K562 (cell line): ENCODE measurements around the gene DOCK3. TPM values are rescaled to one million over a fixed set of nuclear protein-coding genes. Genes with fewer than 3 reads are reported as not detected.
A peak's percentile ranks its signal among the peaks of the same experiment; 100 is the strongest.
"Not testable (repeated sequence)": the region's sequence is repeated elsewhere in the genome, so short reads cannot be mapped to it uniquely, and the experiment has no call there.

Experiments used
- ATAC-seq: fragments of 200-7000 bp; cut with Tn5 transposase; 3 replicates; pipeline ENCODE4 v1.9.1; 2020; ENCODE audit warnings: moderate library complexity
- BruUV-seq: library from RNA; stranded (reverse); fragments of 400-500 nt; replicated peaks from 2 replicates; lab custom pipeline; 2021; lab: Mats Ljungman, UMichigan
- CTCF ChIA-PET: fragments of 300-600 bp; formaldehyde crosslinking; extraction: SDS; loops from one replicate; lab custom pipeline; 2021; ENCODE audit warnings: low intra/inter-chr PET ratio; lab: Yijun Ruan, JAX
- POLR2A ChIA-PET: fragments of 300-600, 350-650 bp; sonication (Branson Sonifier 250); formaldehyde crosslinking; extraction: SDS; loops from one replicate; lab custom pipeline; 2021; ENCODE audit warnings: antibody characterized with exemption, inconsistent platforms; lab: Yijun Ruan, JAX
- DNase-seq, 4 experiments: peaks; one replicate each; pipeline versions ENCODE4 v3.0.0 to v3.0.0-alpha.2; 2011 to 2018; ENCODE audit warnings: low spot score in 3 of 4, mixed read lengths in 3 of 4; ENCODE audit errors: extremely low read depth in 1 of 4
- FAIRE-seq: peaks from 2 replicates; lab custom pipeline; 2011; peaks lifted over from hg19 to GRCh38; lab: Jason Lieb, UNC
- H2AFZ ChIP-seq: 2 replicates; pipeline ENCODE4 v1.6.0; 2011; ENCODE audit warnings: low read depth, low read length, control low read depth, inconsistent platforms
- H3K27ac ChIP-seq: fragments of 200-600 bp; 3 replicates; pipeline ENCODE4 v1.8.0; 2011; ENCODE audit warnings: low read depth, mild to moderate bottlenecking, control low read depth, inconsistent platforms, low read length, moderate library complexity, mixed read lengths; ENCODE audit errors: extremely low read depth
- H3K27me3 ChIP-seq, 2 experiments: fragments of 300-600 bp in 1 of 2; 2 replicates in 1 of 2; 3 replicates in 1 of 2; pipeline versions ENCODE4 v1.6.0 to v1.8.0; 2011; ENCODE audit warnings: inconsistent platforms in 2 of 2, low read length in 2 of 2, mild to moderate bottlenecking in 1 of 2, mixed read lengths in 1 of 2, moderate library complexity in 1 of 2; ENCODE audit not compliant: control insufficient read depth in 2 of 2, insufficient read depth in 2 of 2
- H3K36me3 ChIP-seq: fragments of 300-600 bp; 3 replicates; pipeline ENCODE4 v1.8.0; 2011; ENCODE audit warnings: mild to moderate bottlenecking, low read length, inconsistent platforms; ENCODE audit not compliant: control insufficient read depth, insufficient read depth
- H3K4me1 ChIP-seq, 2 experiments: fragments of 200-600 bp in 1 of 2; replicated peaks in 1 of 2; 2 replicates in 1 of 2; 3 replicates in 1 of 2; pipeline versions ENCODE4 v1.5.1 to v1.8.0; 2011; ENCODE audit warnings: inconsistent platforms in 2 of 2, low read length in 2 of 2, mild to moderate bottlenecking in 1 of 2, mixed read lengths in 1 of 2, moderate library complexity in 1 of 2; ENCODE audit not compliant: control insufficient read depth in 2 of 2, insufficient read depth in 2 of 2
- H3K4me2 ChIP-seq: 2 replicates; pipeline ENCODE4 v1.6.1; 2011; ENCODE audit warnings: low read length, control low read depth, inconsistent platforms, mixed read lengths; ENCODE audit not compliant: insufficient read depth
- H3K4me3 ChIP-seq: fragments of 200-600 bp; sonication (generic), shearing (Covaris generic); 2 replicates; pipeline ENCODE4 v1.5.1; 2016; ENCODE audit warnings: control low read depth, inconsistent platforms
- H3K79me2 ChIP-seq: fragments of 200-600 bp; 3 replicates; pipeline ENCODE4 v1.8.0; 2011; ENCODE audit warnings: low read length, inconsistent platforms; ENCODE audit not compliant: control insufficient read depth, insufficient read depth
- H3K9ac ChIP-seq, 2 experiments: 2 replicates each; pipeline versions ENCODE4 v1.6.0 to v1.6.1; 2011; ENCODE audit warnings: low read depth in 2 of 2, low read length in 2 of 2, control low read depth in 1 of 2, inconsistent platforms in 1 of 2, mild to moderate bottlenecking in 1 of 2, mixed read lengths in 1 of 2; ENCODE audit not compliant: insufficient read depth in 1 of 2
- H3K9me1 ChIP-seq: one replicate; pipeline ENCODE4 v1.6.0; 2011; ENCODE audit warnings: inconsistent platforms, mild to moderate bottlenecking, low read length, moderate library complexity; ENCODE audit not compliant: control insufficient read depth, insufficient read depth
- H3K9me3 ChIP-seq: replicated peaks from 2 replicates; pipeline ENCODE4 v1.5.1; 2011; ENCODE audit warnings: low read depth, low read length, inconsistent platforms; ENCODE audit not compliant: control insufficient read depth, insufficient read depth
- H4K20me1 ChIP-seq: replicated peaks from 2 replicates; pipeline ENCODE4 v1.6.1; 2011; ENCODE audit warnings: low read length, inconsistent platforms, mixed read lengths; ENCODE audit not compliant: control insufficient read depth, insufficient read depth
- EHMT2 ChIP-seq: fragments of 450-650 bp; IDR thresholded peaks from 2 replicates; pipeline ENCODE4 v1.6.1; 2018; ENCODE audit warnings: antibody characterized with exemption
- FOS ChIP-seq: IDR thresholded peaks from 3 replicates; pipeline ENCODE4 v1.6.1; 2011; ENCODE audit not compliant: insufficient read length; ENCODE audit errors: extremely low read depth
- KAT8 ChIP-seq: fragments of 450-650 bp; IDR thresholded peaks from 2 replicates; pipeline ENCODE4 v1.6.1; 2016; ENCODE audit warnings: low read depth, mild to moderate bottlenecking
- PRDM10 ChIP-seq: fragments of 450-650 bp; IDR thresholded peaks from 2 replicates; pipeline ENCODE4 v1.6.1; 2018; ENCODE audit not compliant: partially characterized antibody
- PTBP1 ChIP-seq: fragments of 200-400 bp; formaldehyde crosslinking; IDR thresholded peaks from 2 replicates; pipeline ENCODE4 v1.6.1; 2017; ENCODE audit warnings: low read depth, low read length
- PYGO2 ChIP-seq: fragments of 450-650 bp; IDR thresholded peaks from 2 replicates; pipeline ENCODE4 v1.6.1; 2016; ENCODE audit warnings: mild to moderate bottlenecking, missing genetic modification characterization, moderate library complexity, missing compliant biosample characterization
- RBM15 ChIP-seq: fragments of 200-400 bp; formaldehyde crosslinking; IDR thresholded peaks from 2 replicates; pipeline ENCODE4 v1.6.1; 2018; ENCODE audit warnings: mild to moderate bottlenecking, low read length, moderate library complexity; ENCODE audit not compliant: insufficient read depth
- whole genome bisulfite sequencing: fragments of 100-300 bp; shearing (Covaris generic); methylation state at CpG from one replicate; pipeline ENCODE4 v1.1.6; 2016; ENCODE audit warnings: low coverage, mixed read lengths; ENCODE audit not compliant: insufficient coverage; ENCODE audit errors: missing lambda C conversion rate; 5-methylcytosine and 5-hydroxymethylcytosine counted together
- in situ Hi-C: fragments of 300-500 bp; cut with MboI; formaldehyde crosslinking; loops from 4 replicates; pipeline ENCODE4 v1.15.0; 2018; ENCODE audit warnings: inconsistent platforms, mixed read lengths
- intact Hi-C: fragments of 100-400 bp; cut with micrococcal nuclease; formaldehyde crosslinking; loops from 2 replicates; pipeline ENCODE4 v1.14.2; 2022
- polyA plus RNA-seq, 8 experiments: library from polyadenylated mRNA; depleted of rRNA in 4 of 8; stranded (reverse) in 5 of 8; unstranded in 3 of 8; fragments of >200 nt; fragmentation: Nextera tagmentation in 2 of 8; fragmentation: Illumina TruSeq in 1 of 8; extraction: Ambion mirVana in 2 of 8; extraction: Trizol in 1 of 8; gene quantifications; 2 replicates each; pipeline versions ENCODE4 v1.2.1 to v1.2.3, GENCODE V29; 2011 to 2014; ENCODE audit warnings: inconsistent platforms in 1 of 8, missing spikeins in 1 of 8
- total RNA-seq, 7 experiments: library from RNA; depleted of rRNA in 6 of 7; stranded (reverse); fragments of >200 nt in 6 of 7; fragmentation: Illumina TruSeq in 2 of 7; extraction: Trizol in 2 of 7; gene quantifications; 2 replicates each; pipeline versions ENCODE4 v1.2.1 to v1.2.3, GENCODE V29; 2011 to 2021; ENCODE audit warnings: low replicate concordance in 1 of 7

The DOCK3 gene
- total and polyA plus RNA-seq, 9 of the 15 experiments (the other 6 are each of a cell fraction or from before 2014, with no cell fraction given): under 0.01 to 0.03 (median 0.01) TPM; not detected in 4

- ATAC-seq (no peak), DNase-seq (no peak), FAIRE-seq (no peak)
- no peak overlapping the region for H3K9ac ChIP-seq
- no peaks in the 10 kb centered on the region for H3K27me3 ChIP-seq
- ChIA-PET CTCF (no interaction called here), POLR2A (no interaction called here)
- BruUV-seq: no TSS peak
- H3K4me3 ChIP-seq: no peak overlapping the region
- H2AFZ ChIP-seq: no peak overlapping the region
- H3K79me2 ChIP-seq: no peaks in the 10 kb centered on the region
- no peak for TF ChIP-seq KAT8
- TF ChIP-seq PTBP1: no peak
- TF ChIP-seq FOS: no peak
- no peak for TF ChIP-seq PYGO2 (tag)
- TF ChIP-seq RBM15: no peak
- TF ChIP-seq EHMT2: no peak
- in situ Hi-C loops: no loop called here
- no peaks in the 10 kb centered on the region for H3K36me3 ChIP-seq
- intact Hi-C loops: no loop called here
- no peak overlapping the region for H3K27ac ChIP-seq
- H4K20me1 ChIP-seq: no peaks in the 10 kb centered on the region
- WGBS: 0% methylated on average over 3 of the region's 3 CpGs
- no peak overlapping the region for H3K4me2 ChIP-seq
- no peaks in the 10 kb centered on the region for H3K9me3 ChIP-seq
- H3K4me1 ChIP-seq: no peaks in the 10 kb centered on the region
- no peaks in the 10 kb centered on the region for H3K9me1 ChIP-seq
Observed at GRCh38 chr3:50890688-50891344, 216.1 kb downstream of the DOCK3 start.

GRCh38 chr3:50901097-50901496 lies 226.4 kb downstream of the DOCK3 start:
- in situ Hi-C loops: not testable (repeated sequence)
- POLR2A ChIA-PET: interaction anchor here (0.6 kb wide), 1 partner anchor 47 kb away, joined by 3 read pairs; no protein-coding TSS in a partner anchor

More at GRCh38 chr3:50901097-50901496, 226.4 kb downstream of the DOCK3 start:
- H3K4me1 ChIP-seq, H3K9me1 ChIP-seq, FAIRE-seq, H3K27ac ChIP-seq, CTCF ChIA-PET, H3K27me3 ChIP-seq, intact Hi-C loops, H4K20me1 ChIP-seq, H3K4me2 ChIP-seq, H3K9ac ChIP-seq, H3K4me3 ChIP-seq, ATAC-seq, H2AFZ ChIP-seq, BruUV-seq, DNase-seq, H3K9me3 ChIP-seq, H3K36me3 ChIP-seq, H3K79me2 ChIP-seq: not testable (repeated sequence)
- TF ChIP-seq PRDM10: peak; percentile 83
- 0% methylated on average over 1 of the region's 1 CpG for WGBS
